22Rv1 (cell line): ENCODE data around the gene KRTAP10-4.
A peak's percentile ranks its signal among the peaks of the same experiment; 100 is the strongest.
"Not testable (repeated sequence)": the region's sequence is repeated elsewhere in the genome, so short reads cannot be mapped to it uniquely, and the experiment has no call there.

Experiments used
- H3K27ac ChIP-seq: fragments of 450-650 bp; 2 replicates; pipeline ENCODE4 v1.5.1; 2017
- ZFX ChIP-seq: fragments of 450-650 bp; IDR thresholded peaks from 2 replicates; pipeline ENCODE4 v1.6.1; 2017; ENCODE audit warnings: antibody characterized with exemption, borderline replicate concordance
- TF ChIP-seq, protein P1 (sequence below): fragments of 450-650 bp; IDR thresholded peaks from 2 replicates; pipeline ENCODE4 v1.5.1; 2017; ENCODE audit warnings: mild to moderate bottlenecking

Gene KRTAP10-4

DNA sequence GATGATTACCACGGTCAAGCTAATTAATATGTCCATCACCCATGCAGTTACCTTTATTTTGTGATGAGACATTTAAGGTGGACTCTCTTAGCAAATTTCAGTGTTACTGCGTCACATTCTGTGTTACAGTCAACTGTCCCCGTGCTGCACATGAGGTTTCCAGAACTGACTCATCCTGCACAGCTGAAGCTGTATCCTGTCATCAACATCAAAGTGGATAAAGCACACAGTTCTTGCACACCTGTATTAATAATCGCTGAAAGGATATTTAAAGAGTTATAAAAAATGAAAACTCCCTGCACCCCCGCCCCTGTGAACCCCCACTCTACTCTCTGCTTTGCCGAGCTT, 10.2 kb downstream of the KRTAP10-4 start:
- TF ChIP-seq ZFX, result no peak
- TF ChIP-seq, protein P1, sequence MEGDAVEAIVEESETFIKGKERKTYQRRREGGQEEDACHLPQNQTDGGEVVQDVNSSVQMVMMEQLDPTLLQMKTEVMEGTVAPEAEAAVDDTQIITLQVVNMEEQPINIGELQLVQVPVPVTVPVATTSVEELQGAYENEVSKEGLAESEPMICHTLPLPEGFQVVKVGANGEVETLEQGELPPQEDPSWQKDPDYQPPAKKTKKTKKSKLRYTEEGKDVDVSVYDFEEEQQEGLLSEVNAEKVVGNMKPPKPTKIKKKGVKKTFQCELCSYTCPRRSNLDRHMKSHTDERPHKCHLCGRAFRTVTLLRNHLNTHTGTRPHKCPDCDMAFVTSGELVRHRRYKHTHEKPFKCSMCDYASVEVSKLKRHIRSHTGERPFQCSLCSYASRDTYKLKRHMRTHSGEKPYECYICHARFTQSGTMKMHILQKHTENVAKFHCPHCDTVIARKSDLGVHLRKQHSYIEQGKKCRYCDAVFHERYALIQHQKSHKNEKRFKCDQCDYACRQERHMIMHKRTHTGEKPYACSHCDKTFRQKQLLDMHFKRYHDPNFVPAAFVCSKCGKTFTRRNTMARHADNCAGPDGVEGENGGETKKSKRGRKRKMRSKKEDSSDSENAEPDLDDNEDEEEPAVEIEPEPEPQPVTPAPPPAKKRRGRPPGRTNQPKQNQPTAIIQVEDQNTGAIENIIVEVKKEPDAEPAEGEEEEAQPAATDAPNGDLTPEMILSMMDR, result no peak
- peak overlapping the region; percentile 44 for H3K27ac ChIP-seq

DNA sequence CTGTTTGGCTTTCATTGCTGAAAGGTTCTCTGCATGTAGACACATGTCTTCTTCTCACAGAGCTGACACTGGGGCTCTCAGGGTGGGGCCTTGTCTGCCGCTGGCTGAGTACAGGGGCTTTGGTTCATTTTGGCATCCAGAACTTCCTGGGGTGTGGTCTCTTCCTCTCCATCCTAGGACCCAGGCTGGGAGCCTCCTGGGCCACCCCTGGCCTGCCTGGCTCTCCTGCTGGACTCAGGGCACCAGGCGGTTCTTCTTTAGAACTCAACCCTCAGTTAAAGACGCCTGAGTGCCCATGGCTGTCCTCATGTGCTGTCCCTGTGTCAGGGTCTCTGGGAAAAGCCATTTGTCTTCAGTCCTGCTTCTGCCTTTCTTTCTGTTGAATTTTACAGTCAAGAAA, 12.4 kb downstream of the KRTAP10-4 start:
- no peak overlapping the region for H3K27ac ChIP-seq
- TF ChIP-seq, protein P1, result no peak
- no peak for TF ChIP-seq ZFX

DNA sequence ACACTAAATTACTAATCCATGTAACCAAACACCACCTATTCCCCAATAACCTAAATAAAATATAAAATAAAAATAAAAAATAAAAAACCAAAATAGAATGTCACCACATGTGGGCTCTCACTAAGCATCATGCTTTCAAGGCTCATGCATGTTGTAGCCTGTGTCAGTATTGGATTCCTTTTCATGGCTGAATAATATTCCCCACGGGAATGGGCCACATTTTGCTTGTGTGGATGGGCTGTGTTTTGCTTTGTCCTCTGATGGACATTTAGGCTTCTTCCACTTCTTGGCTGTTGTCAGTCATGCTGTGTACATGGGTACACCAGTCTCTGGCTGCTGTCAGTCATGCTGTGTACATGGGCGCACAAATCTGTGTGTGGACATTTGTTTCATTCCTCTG, 15.6 kb downstream of the KRTAP10-4 start:
- no peak overlapping the region for H3K27ac ChIP-seq
- TF ChIP-seq ZFX, result no peak
- TF ChIP-seq, protein P1, result no peak

DNA sequence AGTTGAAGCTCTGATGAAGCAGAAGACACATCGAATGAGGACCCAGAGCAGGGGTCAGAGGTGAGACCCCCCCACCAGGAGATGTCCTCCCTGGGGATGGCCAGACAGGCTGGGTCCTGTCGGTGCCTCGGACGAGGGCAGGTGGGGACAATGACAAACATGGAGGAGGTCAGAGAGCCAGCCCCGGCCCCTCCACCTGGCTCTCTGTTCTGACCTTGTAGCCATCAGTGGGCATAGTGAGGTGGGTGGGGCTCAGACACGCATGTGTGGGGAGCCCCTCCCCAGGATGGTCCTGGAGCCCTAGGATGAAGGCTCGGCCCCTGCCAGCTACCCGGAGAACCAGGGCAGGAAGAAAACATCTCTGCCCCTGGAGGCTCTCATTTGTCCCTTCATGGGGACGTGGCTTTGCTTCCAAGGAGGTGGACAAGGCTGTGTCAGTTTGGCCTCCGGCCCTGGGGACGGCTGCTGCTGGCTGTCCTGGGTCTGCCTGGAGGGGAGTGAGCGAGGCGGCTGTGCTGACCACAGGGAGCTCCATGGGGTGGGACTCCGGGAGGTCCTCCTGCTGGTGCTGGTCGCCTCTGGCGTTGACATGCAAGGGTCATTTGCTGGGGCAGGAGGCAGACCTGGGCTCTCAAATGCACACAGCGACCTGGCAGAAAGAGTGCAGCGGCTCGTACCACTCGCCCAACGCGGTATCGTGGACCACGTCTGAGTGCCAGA, 16.2 kb downstream of the KRTAP10-4 start:
- no peak overlapping the region for H3K27ac ChIP-seq
- TF ChIP-seq, protein P1, result no peak
- no peak for TF ChIP-seq ZFX

DNA sequence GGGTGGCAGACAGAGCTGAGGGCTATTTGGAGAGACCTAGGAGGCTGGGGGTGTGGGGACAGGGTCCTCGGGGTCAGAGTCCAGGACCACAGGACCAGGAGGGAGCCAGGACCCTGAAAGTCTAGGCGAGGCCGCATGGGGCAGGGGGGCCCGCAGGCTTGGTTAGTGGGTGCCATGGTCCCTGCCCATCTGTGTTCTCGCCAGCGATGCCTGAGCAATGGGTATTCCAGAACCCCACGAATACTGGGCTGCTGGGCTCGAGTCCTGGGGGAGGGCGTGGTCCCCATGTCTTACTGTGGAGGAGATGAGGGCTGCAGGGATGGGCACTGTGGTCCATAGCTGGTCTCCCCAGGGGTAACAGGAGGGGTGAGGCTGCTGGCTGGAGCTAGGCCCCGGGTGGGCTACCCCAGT, 16.8 kb downstream of the KRTAP10-4 start:
- TF ChIP-seq, protein P1, result no peak
- H3K27ac ChIP-seq, result no peak overlapping the region

DNA sequence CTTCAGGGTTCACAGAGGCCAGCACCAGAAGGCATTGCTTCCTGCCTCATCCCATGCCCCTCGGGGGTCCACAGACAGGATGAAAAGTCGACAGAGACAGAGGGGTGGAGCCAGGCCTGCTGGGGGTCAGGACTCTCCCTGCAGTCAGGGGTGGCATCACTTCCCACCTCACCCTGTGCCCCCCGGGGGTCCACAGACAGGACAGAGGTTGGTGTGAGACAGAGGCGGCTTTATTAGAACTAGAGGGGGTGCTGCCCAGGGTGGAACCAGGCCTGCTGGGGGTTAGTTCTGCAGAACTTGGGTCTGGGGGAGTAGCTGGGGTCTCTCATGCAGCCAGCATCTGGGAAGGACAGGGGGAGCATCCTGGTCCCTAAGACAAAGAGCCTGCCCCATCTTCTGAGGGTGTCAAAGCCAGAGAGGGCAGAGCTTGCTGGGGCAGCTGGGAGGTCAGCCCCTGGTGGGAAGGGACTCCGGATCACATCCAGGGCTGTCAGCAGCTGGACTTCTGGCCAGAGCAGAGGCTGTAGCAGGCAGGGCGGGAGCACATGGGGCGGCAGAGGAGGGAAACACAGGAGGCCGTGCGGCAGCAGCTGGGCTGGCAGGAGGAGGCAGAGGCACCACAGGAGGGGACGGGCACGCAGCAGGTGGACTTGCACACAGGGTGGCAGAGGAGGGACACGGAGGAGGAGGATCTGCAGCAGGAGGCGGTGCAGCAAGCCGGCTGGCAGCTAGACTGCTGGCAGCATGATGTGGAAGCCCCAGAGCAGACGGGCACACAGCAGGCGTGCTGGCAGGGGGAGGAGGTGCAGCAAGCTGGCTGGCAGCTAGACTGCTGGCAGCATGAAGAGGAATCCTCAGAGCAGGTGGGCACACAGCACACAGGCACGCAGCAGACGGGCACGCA, 17.6 kb downstream of the KRTAP10-4 start:
- H3K27ac ChIP-seq, result not testable (repeated sequence)

DNA sequence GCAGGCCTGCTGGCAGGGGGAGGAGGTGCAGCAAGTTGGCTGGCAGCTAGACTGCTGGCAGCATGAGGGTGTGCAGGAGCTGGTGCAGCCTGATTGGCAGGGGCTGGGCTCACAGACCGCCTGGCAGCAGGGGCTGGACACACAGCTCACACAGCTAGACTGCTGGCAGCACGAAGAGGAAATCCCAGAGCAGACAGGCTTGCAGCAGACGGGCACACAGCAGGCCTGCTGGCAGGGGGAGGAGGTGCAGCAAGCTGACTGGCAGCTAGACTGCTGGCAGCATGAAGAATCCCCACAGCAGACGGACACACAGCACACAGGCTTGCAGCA, 18.2 kb downstream of the KRTAP10-4 start:
- H3K27ac ChIP-seq, result not testable (repeated sequence)

DNA sequence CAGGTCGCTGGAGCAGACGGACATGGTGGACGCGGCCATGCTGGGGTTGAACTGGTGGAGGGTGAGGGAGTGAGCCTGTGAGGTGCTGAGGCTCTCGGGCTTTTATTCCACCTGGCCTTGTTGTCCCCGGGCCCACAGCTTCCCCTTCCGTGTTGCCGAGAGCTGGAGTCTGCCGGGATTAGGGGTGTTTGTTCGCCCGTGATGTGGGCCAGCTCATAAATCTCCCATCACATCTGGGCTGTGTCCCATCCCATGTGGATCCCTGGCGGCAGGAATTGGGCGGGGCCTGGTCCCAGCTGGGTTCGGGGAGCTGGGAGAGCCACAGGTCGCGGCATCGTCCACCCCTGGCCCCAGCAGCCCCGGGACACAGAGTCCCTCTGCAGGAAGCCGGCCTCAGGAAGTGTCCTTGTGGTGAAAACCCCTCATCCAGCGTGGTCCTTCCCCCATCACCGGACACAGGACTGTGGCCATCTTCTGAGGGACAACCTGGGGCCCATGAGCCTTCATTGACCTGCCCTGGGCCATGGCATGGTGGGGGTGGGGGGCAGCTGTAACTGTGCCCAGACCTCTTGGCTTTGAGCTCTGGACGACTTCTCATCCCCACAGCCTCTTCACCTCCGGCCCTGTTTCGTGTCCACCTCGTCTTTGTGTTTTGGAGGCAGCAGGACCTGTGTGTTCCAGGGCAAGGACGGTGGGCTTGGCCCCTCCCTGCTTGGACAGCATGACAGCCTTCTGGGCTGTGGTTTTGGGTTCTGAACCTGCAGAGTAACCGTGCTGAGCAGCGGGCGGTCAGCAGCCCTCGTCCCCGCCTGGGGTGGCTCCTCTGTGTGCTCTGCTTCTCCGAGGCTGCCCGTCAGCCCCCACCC, 19.1 kb downstream of the KRTAP10-4 start, which contains the start of gene KRTAP10-6:
KRTAP10-6 (minus strand) TSS at position 60 of the 866 bp plus-strand sequence; CDS start at position 39, 21 bp downstream.
- H3K27ac ChIP-seq, result no peak within 1 kb of the TSS
- no peak for TF ChIP-seq ZFX
- TF ChIP-seq, protein P1, result no peak
